Hepatocyte (in vitro differentiated cells): ENCODE results near the gene CHST1. TPM values are rescaled to one million over a fixed set of nuclear protein-coding genes. Genes with fewer than 3 reads are reported as not detected.

Experiments
- DNase-seq: peaks from one replicate; pipeline ENCODE4 v3.0.0-alpha.2; 2016; ENCODE audit warnings: low spot score
- H2AFZ ChIP-seq: fragments of 200-600 bp; sonication (generic); 2 replicates; pipeline ENCODE4 v1.6.0; 2016; ENCODE audit warnings: antibody characterized with exemption, mild to moderate bottlenecking
- H3K27ac ChIP-seq: fragments of 200-600 bp; sonication (generic); 2 replicates; pipeline ENCODE4 v1.5.1; 2016; ENCODE audit warnings: mild to moderate bottlenecking
- H3K27me3 ChIP-seq: fragments of 200-600 bp; sonication (generic); 2 replicates; pipeline ENCODE4 v1.6.1; 2016
- H3K36me3 ChIP-seq: fragments of 200-600 bp; sonication (generic); replicated peaks from 2 replicates; pipeline ENCODE4 v1.5.1; 2016; ENCODE audit warnings: low read depth; ENCODE audit not compliant: insufficient read depth
- H3K4me1 ChIP-seq: fragments of 200-600 bp; sonication (generic); 2 replicates; pipeline ENCODE4 v1.5.1; 2016; ENCODE audit warnings: mild to moderate bottlenecking, moderate library complexity; ENCODE audit not compliant: insufficient read depth
- H3K4me2 ChIP-seq: fragments of 200-600 bp; sonication (generic); 2 replicates; pipeline ENCODE4 v1.6.0; 2016
- H3K4me3 ChIP-seq: fragments of 200-600 bp; sonication (generic); 2 replicates; pipeline ENCODE4 v1.5.1; 2016; ENCODE audit warnings: mild to moderate bottlenecking
- H3K79me2 ChIP-seq: fragments of 200-600 bp; sonication (generic); 2 replicates; pipeline ENCODE4 v1.6.0; 2017; ENCODE audit warnings: mild to moderate bottlenecking
- H3K9me2 ChIP-seq: fragments of 200-600 bp; sonication (generic); replicated peaks from 2 replicates; pipeline ENCODE4 v1.6.0; 2017; ENCODE audit warnings: mild to moderate bottlenecking; ENCODE audit not compliant: insufficient read depth
- H3K9me3 ChIP-seq: fragments of 200-600 bp; sonication (generic); 2 replicates; pipeline ENCODE4 v1.5.1; 2016; ENCODE audit warnings: low read depth, mild to moderate bottlenecking
- H4K20me1 ChIP-seq: fragments of 200-600 bp; sonication (generic); 2 replicates; pipeline ENCODE4 v1.6.0; 2016; ENCODE audit warnings: mild to moderate bottlenecking; ENCODE audit not compliant: insufficient read depth, poor library complexity, severe bottlenecking
- CTCF ChIP-seq: fragments of 200-600 bp; sonication (generic); IDR thresholded peaks from 2 replicates; pipeline ENCODE4 v1.5.1; 2016; ENCODE audit warnings: antibody characterized with exemption, mild to moderate bottlenecking; ENCODE audit not compliant: poor library complexity
- EZH2 ChIP-seq: fragments of 200-600 bp; sonication (generic); IDR thresholded peaks from 2 replicates; pipeline ENCODE4 v1.6.1; 2016; ENCODE audit warnings: antibody characterized with exemption, mild to moderate bottlenecking, borderline replicate concordance
- EZH2phosphoT487 ChIP-seq: fragments of 200-600 bp; sonication (generic); IDR thresholded peaks from one replicate; pipeline ENCODE4 v1.6.1; 2018; ENCODE audit warnings: antibody characterized with exemption, mild to moderate bottlenecking, low read depth, moderate library complexity; ENCODE audit not compliant: unreplicated experiment, severe bottlenecking
- WGBS: methylation state at CpG from one replicate; pipeline ENCODE4 v1.1.6; 2016; ENCODE audit warnings: low lambda C conversion rate; ENCODE audit errors: missing lambda C conversion rate; 5-methylcytosine and 5-hydroxymethylcytosine counted together
- polyA plus RNA-seq: library from polyadenylated mRNA; unstranded; fragments of >200 nt; fragmentation: Nextera tagmentation; extraction: Ambion mirVana; gene quantifications from 2 replicates; pipeline ENCODE4 v1.2.1, GENCODE V29; 2016
- total RNA-seq: library from RNA; depleted of rRNA; stranded (reverse); fragments of >200 nt; gene quantifications from 2 replicates; pipeline ENCODE4 v1.2.3, GENCODE V29; 2014

CHST1 gene
- total and polyA plus RNA-seq, 2 experiments from 2014 or later: 1.3 to 1.9 TPM

GRCh38 chr11:45708887-45709663, 43.7 kb upstream of the CHST1 start:
- H3K4me2 ChIP-seq: no peak overlapping the region
- H4K20me1 ChIP-seq: no peaks in the 10 kb centered on the region
- H3K9me2 ChIP-seq: no peaks in the 10 kb centered on the region
- no peak overlapping the region for H3K27ac ChIP-seq
- no peaks in the 10 kb centered on the region for H3K36me3 ChIP-seq
- TF ChIP-seq EZH2phosphoT487 (no peak), CTCF (no peak), EZH2 (no peak)
- peaks cover 51% of the 10 kb centered on the region for H3K27me3 ChIP-seq
- no peak for DNase-seq
- no peak overlapping the region for H2AFZ ChIP-seq
- no peaks in the 10 kb centered on the region for H3K79me2 ChIP-seq
- no peaks in the 10 kb centered on the region for H3K9me3 ChIP-seq
- H3K4me1 ChIP-seq: no peaks in the 10 kb centered on the region
- 72% methylated on average over 6 of the region's 6 CpGs for WGBS
- no peak overlapping the region for H3K4me3 ChIP-seq

GRCh38 chr11:45704635-45705034, 39.2 kb upstream of the CHST1 start:
- no peak for DNase-seq
- no peaks in the 10 kb centered on the region for H3K36me3 ChIP-seq
- no peak for TF ChIP-seq EZH2
- no peak for TF ChIP-seq EZH2phosphoT487
- no peak for TF ChIP-seq CTCF

GRCh38 chr11:45704133-45704532, 38.7 kb upstream of the CHST1 start:
- Histone ChIP-seq H3K79me2 (no peaks in the 10 kb centered on the region), H3K4me3 (no peak overlapping the region), H3K27me3 (peaks cover 23% of the 10 kb centered on the region), H3K9me3 (no peaks in the 10 kb centered on the region), H3K4me2 (no peak overlapping the region), H3K4me1 (no peaks in the 10 kb centered on the region), H3K27ac (no peak overlapping the region), H4K20me1 (no peaks in the 10 kb centered on the region), H3K9me2 (no peaks in the 10 kb centered on the region), H2AFZ (no peak overlapping the region), H3K36me3 (no peaks in the 10 kb centered on the region)
- TF ChIP-seq EZH2phosphoT487 (no peak), EZH2 (no peak), CTCF (no peak)
- no peak for DNase-seq
- WGBS: 40% methylated on average over 4 of the region's 4 CpGs

More at GRCh38 chr11:45704635-45705034, 39.2 kb upstream of the CHST1 start:
- Histone ChIP-seq H3K9me2 (no peaks in the 10 kb centered on the region), H2AFZ (no peak overlapping the region), H3K4me2 (no peak overlapping the region), H3K27ac (no peak overlapping the region), H3K4me1 (no peaks in the 10 kb centered on the region), H3K79me2 (no peaks in the 10 kb centered on the region), H4K20me1 (no peaks in the 10 kb centered on the region), H3K27me3 (peaks cover 28% of the 10 kb centered on the region), H3K4me3 (no peak overlapping the region), H3K9me3 (no peaks in the 10 kb centered on the region)
- 73% methylated on average over 2 of the region's 2 CpGs for WGBS
